Stimulated activated naive CD4-positive, alpha-beta T cell (primary cell): ENCODE data around the gene ALK.

Source experiments
- DNase-seq, 6 experiments: peaks; one replicate each; lab custom pipeline; 2025; lab: John Stamatoyannopoulos, UW

Gene ALK

GRCh38 chr2:29196792-29197788 lies 724.3 kb downstream of the ALK start:
- peak; percentile 53 to 79 (median 69) for DNase-seq

- no peak for DNase-seq
Observed at GRCh38 chr2:29195796-29196195, 725.6 kb downstream of the ALK start.

- DNase-seq = no peak
Observed at GRCh38 chr2:29193681-29194080, 727.7 kb downstream of the ALK start.

GRCh38 chr2:29193111-29193510 lies 728.3 kb downstream of the ALK start:
- DNase-seq = no peak

GRCh38 chr2:29192526-29192925 lies 728.9 kb downstream of the ALK start:
- no peak for DNase-seq

GRCh38 chr2:29191817-29192216 lies 729.6 kb downstream of the ALK start:
- no peak for DNase-seq

- DNase-seq = peak in 4 of 6 experiments; percentile 12 to 71 (median 20)
Observed at GRCh38 chr2:29189052-29189451, 732.3 kb downstream of the ALK start.

GRCh38 chr2:29187926-29188325 lies 733.5 kb downstream of the ALK start:
- no peak for DNase-seq

GRCh38 chr2:29186817-29187216 lies 734.6 kb downstream of the ALK start:
- DNase-seq = no peak

- DNase-seq = no peak
Observed at GRCh38 chr2:29184531-29184930, 736.9 kb downstream of the ALK start.

GRCh38 chr2:29182920-29183319 lies 738.5 kb downstream of the ALK start:
- no peak for DNase-seq

- DNase-seq = no peak
Observed at GRCh38 chr2:29182334-29182733, 739.1 kb downstream of the ALK start.

GRCh38 chr2:29175338-29175737 lies 746.0 kb downstream of the ALK start:
- no peak for DNase-seq

GRCh38 chr2:29174937-29175336 lies 746.4 kb downstream of the ALK start:
- DNase-seq = no peak

GRCh38 chr2:29166242-29167039 lies 754.9 kb downstream of the ALK start:
- DNase-seq = no peak

- DNase-seq = no peak
Observed at GRCh38 chr2:29165362-29166241, 755.8 kb downstream of the ALK start.

GRCh38 chr2:29164091-29164846 lies 757.1 kb downstream of the ALK start:
- DNase-seq = no peak

GRCh38 chr2:29162204-29162928 lies 759.0 kb downstream of the ALK start:
- no peak for DNase-seq

GRCh38 chr2:29160184-29160583 lies 761.2 kb downstream of the ALK start:
- no peak for DNase-seq

GRCh38 chr2:29159125-29159524 lies 762.3 kb downstream of the ALK start:
- no peak for DNase-seq
